Cortex of kidney (tissue), 1 donor: ENCODE measurements around the gene ANKRD34B.
"Not testable (repeated sequence)": the region's sequence is repeated elsewhere in the genome, so short reads cannot be mapped to it uniquely, and the experiment has no call there.

ENCODE experiments used
- DNase-seq: peaks from one replicate; lab custom pipeline; 2025; lab: John Stamatoyannopoulos, UW

The ANKRD34B gene

GRCh38 chr5:80569961-80570786 lies at the start of gene ANKRD34B:
TSS of gene ANKRD34B (minus strand) at chr5:80570280. CDS start at chr5:80560019, 10,261 bp downstream.
- DNase-seq, result no peak

GRCh38 chr5:80619086-80619485 lies 49.0 kb upstream of the ANKRD34B start:
- DNase-seq, result no peak

GRCh38 chr5:80618438-80618837 lies 48.4 kb upstream of the ANKRD34B start:
- DNase-seq, result no peak

- DNase-seq, result no peak
These were observed 45.3 kb upstream of the ANKRD34B start for GRCh38 chr5:80615266-80615914.

- DNase-seq, result no peak
These were observed 39.6 kb upstream of the ANKRD34B start for GRCh38 chr5:80609692-80610091.

- DNase-seq, result no peak
These were observed 38.7 kb upstream of the ANKRD34B start for GRCh38 chr5:80608731-80609130.

- DNase-seq, result no peak
These were observed 37.8 kb upstream of the ANKRD34B start for GRCh38 chr5:80607832-80608231.

- no peak for DNase-seq
These were observed 37.3 kb upstream of the ANKRD34B start for GRCh38 chr5:80607343-80607742.

GRCh38 chr5:80600943-80601693 lies 31.0 kb upstream of the ANKRD34B start:
- no peak for DNase-seq

GRCh38 chr5:80597500-80597899 lies 27.4 kb upstream of the ANKRD34B start:
- DNase-seq, result no peak

- no peak for DNase-seq
These were observed 24.7 kb upstream of the ANKRD34B start for GRCh38 chr5:80594810-80595209.

GRCh38 chr5:80592761-80593160 lies 22.7 kb upstream of the ANKRD34B start:
- DNase-seq, result no peak

- no peak for DNase-seq
These were observed 22.0 kb upstream of the ANKRD34B start for GRCh38 chr5:80592105-80592504.

- DNase-seq, result no peak
These were observed 21.3 kb upstream of the ANKRD34B start for GRCh38 chr5:80591352-80591751.

GRCh38 chr5:80590766-80591165 lies 20.7 kb upstream of the ANKRD34B start:
- no peak for DNase-seq

- no peak for DNase-seq
These were observed 18.9 kb upstream of the ANKRD34B start for GRCh38 chr5:80588858-80589540.

GRCh38 chr5:80584770-80585169 lies 14.7 kb upstream of the ANKRD34B start:
- DNase-seq, result no peak

- not testable (repeated sequence) for DNase-seq
These were observed 10.2 kb upstream of the ANKRD34B start for GRCh38 chr5:80580291-80580690.

GRCh38 chr5:80579050-80579449 lies 9.0 kb upstream of the ANKRD34B start:
- no peak for DNase-seq

GRCh38 chr5:80577707-80578106 lies 7.6 kb upstream of the ANKRD34B start:
- DNase-seq, result no peak

GRCh38 chr5:80576383-80576782 lies 6.3 kb upstream of the ANKRD34B start:
- DNase-seq, result no peak

- DNase-seq, result no peak
These were observed 3.0 kb upstream of the ANKRD34B start for GRCh38 chr5:80573062-80573461.
